PFSK-1 (cell line): ENCODE measurements around the gene LINGO3.

Source experiments
- FOXP2 ChIP-seq: optimal IDR thresholded peaks from 2 replicates; pipeline ENCODE3; 2011; ENCODE audit warnings: borderline replicate concordance, control low read depth, inconsistent platforms; ENCODE audit not compliant: insufficient read depth; ENCODE audit errors: extremely low read length, extremely low read depth
- POLR2AphosphoS5 ChIP-seq: IDR thresholded peaks from 2 replicates; pipeline ENCODE4 v1.6.1; 2012; ENCODE audit warnings: low read depth, mild to moderate bottlenecking, control low read depth, low read length, moderate library complexity
- SIN3A ChIP-seq: IDR thresholded peaks from 2 replicates; pipeline ENCODE4 v1.6.1; 2012; ENCODE audit warnings: mild to moderate bottlenecking, low read length, moderate library complexity, borderline replicate concordance; ENCODE audit not compliant: insufficient read depth
- TAF1 ChIP-seq: IDR thresholded peaks from 2 replicates; pipeline ENCODE4 v1.6.1; 2012; ENCODE audit warnings: low read length, control low read depth, borderline replicate concordance; ENCODE audit not compliant: insufficient read depth
- TF ChIP-seq, protein P1 (sequence below), 2 experiments: IDR thresholded peaks; 2 replicates each; pipeline versions ENCODE4 v1.6.1 to v1.8.0; 2011 to 2012; ENCODE audit warnings: low read depth in 2 of 2, low read length in 2 of 2, control low read depth in 1 of 2, inconsistent platforms in 1 of 2, mild to moderate bottlenecking in 1 of 2, moderate library complexity in 1 of 2; ENCODE audit not compliant: insufficient read depth in 1 of 2

LINGO3 gene

DNA sequence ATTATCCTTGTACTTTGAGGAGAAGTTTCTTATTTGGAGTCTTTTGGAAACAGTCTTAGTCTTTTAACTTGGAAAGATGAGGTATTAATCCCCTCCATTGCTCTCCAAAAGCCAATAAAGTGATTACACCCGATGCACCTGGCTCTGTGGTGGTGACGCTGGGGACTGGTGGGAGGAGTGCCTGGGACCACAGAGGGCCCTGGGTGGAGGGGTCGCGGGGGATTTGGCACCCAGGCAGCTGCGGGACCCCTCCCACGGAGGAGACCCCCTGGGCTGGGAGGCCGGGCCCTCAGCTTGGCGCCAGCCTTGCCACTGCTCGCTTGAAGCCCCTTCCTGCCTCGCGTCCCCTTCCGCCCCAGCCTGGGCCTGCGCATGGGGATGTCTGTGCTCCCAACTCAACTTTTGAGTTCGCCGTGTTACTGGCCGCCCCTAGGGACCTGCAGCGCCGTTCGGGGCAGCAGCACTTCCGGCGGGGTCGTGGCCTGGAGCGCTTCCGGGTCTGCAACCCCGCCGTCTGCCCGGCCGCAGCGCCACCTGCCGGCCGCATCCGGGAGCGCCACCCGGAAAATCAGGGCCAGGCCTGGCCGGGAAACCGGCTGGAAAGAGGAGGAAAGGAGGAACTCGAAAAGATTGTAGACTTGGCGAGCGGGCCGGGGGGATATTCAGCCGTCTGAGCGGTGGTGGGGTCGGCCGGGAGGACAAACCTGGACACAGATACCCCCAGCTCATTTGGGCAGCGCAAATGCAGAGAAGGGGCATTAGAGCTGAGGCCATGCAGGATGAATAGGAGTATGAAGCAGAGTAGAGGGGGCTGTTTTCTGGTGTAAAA lies 34.4 kb downstream of the LINGO3 start:
- TF ChIP-seq POLR2AphosphoS5, result peak; percentile 44; the same call in 1 of the 2 replicates
- TF ChIP-seq, protein P1, sequence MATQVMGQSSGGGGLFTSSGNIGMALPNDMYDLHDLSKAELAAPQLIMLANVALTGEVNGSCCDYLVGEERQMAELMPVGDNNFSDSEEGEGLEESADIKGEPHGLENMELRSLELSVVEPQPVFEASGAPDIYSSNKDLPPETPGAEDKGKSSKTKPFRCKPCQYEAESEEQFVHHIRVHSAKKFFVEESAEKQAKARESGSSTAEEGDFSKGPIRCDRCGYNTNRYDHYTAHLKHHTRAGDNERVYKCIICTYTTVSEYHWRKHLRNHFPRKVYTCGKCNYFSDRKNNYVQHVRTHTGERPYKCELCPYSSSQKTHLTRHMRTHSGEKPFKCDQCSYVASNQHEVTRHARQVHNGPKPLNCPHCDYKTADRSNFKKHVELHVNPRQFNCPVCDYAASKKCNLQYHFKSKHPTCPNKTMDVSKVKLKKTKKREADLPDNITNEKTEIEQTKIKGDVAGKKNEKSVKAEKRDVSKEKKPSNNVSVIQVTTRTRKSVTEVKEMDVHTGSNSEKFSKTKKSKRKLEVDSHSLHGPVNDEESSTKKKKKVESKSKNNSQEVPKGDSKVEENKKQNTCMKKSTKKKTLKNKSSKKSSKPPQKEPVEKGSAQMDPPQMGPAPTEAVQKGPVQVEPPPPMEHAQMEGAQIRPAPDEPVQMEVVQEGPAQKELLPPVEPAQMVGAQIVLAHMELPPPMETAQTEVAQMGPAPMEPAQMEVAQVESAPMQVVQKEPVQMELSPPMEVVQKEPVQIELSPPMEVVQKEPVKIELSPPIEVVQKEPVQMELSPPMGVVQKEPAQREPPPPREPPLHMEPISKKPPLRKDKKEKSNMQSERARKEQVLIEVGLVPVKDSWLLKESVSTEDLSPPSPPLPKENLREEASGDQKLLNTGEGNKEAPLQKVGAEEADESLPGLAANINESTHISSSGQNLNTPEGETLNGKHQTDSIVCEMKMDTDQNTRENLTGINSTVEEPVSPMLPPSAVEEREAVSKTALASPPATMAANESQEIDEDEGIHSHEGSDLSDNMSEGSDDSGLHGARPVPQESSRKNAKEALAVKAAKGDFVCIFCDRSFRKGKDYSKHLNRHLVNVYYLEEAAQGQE (IDR thresholded peaks at IDR 0.05; ENCODE audit: insufficient read depth in 1 of 2, low read depth in 2 of 2, low read length in 2 of 2), result no peak
- TF ChIP-seq FOXP2, result peak; percentile 94

DNA sequence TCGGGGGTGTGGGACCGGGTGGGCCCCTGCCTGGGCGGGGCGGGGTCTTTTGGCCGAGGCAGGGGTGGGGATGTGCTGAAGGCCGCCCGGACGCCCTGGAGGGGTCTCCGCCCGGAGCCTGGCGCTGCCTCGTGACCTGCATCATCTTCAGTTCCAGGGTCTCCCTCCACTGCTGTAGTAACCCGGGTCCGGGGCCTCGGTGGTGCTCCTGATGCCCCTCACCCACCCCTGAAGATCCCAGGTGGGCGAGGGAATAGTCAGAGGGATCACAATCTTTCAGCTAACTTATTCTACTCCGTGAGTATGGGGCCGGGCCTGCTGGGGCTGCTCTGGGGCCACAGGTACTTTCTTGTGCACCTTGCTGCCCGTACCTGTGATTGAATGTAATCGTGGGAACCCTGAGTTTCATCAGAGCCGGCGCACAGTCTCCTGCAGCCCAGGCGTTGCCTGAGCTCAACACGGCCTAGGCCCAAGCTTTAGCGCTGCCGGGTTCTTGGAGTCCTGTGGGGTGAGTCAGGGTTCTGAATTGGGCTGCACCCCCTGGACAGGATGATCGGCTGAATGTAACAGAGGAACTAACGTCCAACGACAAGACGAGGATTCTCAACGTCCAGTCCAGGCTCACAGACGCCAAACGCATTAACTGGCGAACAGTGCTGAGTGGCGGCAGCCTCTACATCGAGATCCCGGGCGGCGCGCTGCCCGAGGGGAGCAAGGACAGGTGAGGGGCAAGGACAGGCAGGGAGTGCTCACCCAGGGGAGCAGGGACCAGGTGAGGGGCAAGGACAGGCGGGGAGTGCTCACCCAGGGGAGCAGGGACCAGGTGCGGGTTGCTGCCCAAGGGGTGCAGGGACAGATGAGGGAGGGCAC lies 36.5 kb downstream of the LINGO3 start:
- TF ChIP-seq, protein P1 (IDR thresholded peaks at IDR 0.05; ENCODE audit: insufficient read depth in 1 of 2, low read depth in 2 of 2, low read length in 2 of 2), result no peak
- TF ChIP-seq POLR2AphosphoS5, result no peak
- no peak for TF ChIP-seq FOXP2
- TF ChIP-seq SIN3A, result no peak
- no peak for TF ChIP-seq TAF1

DNA sequence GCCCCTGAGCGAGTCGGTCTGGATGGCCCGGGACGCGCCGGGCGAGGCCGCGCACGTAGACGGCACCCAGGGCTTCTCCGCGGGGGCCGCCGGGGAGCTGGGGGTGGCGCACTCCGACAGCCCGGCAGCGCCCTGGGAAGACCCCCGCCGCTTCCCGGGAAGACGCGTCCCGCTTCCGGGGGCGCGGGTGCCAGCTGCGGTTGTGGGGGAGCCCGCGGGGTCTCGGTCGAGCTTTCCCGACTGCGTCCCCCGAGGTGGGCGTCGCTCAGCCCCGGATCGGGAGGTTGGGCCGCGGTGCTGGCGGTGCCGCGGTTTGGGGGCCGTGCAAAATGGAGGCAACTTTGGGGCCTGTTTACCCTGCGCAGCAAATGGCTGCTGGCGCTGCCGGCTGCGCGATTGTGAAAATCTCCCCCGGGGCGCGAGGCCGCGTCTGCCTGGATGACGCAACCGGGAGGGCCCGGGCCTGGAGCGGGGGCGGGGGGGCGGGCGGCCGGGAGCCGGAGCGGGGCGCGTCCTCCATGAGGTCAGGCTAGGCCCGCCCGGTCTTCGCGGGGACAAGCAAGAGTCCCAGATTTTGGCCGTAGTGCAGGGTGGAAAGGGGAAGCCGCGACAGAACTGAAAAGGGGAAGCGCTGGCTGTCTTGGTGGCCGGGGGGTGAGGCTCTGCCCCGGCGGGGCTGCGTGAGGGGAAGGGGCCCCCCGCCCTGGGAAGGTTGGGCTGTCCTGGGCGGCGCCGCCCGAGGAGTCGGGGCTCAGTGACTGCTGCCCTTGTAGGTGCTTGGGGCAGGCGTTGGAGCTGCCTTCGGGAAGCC lies 37.3 kb downstream of the LINGO3 start:
- no peak for TF ChIP-seq SIN3A
- TF ChIP-seq, protein P1 (IDR thresholded peaks at IDR 0.05; ENCODE audit: insufficient read depth in 1 of 2, low read depth in 2 of 2, low read length in 2 of 2), result no peak
- no peak for TF ChIP-seq TAF1
- no peak for TF ChIP-seq FOXP2
- TF ChIP-seq POLR2AphosphoS5, result no peak

DNA sequence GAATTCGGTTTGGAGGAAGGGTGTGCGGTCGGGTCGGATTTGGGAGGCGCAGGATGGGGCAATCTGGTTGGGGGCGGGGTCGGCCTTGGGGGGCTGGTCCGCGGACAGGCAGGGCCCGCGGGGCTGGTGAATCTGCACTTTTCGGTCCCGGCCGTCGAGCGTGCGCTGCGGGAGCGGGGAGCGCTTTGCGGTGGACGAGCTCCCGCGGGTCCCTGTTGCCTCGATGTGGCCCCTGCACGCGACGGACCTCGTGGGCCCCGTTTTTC lies 37.9 kb downstream of the LINGO3 start:
- TF ChIP-seq TAF1 (no peak), SIN3A (no peak), FOXP2 (no peak), POLR2AphosphoS5 (no peak)
- TF ChIP-seq, protein P1 (IDR thresholded peaks at IDR 0.05; ENCODE audit: insufficient read depth in 1 of 2, low read depth in 2 of 2, low read length in 2 of 2), result no peak
